Head of caudate nucleus (tissue), 42 donors: ENCODE measurements around the gene VASP.
A peak's percentile ranks its signal among the peaks of the same experiment; 100 is the strongest.

Experiments
- DNase-seq, 42 donors: peaks; one replicate each; pipeline versions ENCODE4 v3.0.0 to v3.0.0-alpha.2; 2020 to 2021; ENCODE audit warnings: mixed read lengths in 7 of 42
- intact Hi-C: fragments of 100-400 bp; cut with DNase I; formaldehyde crosslinking; loops from one replicate; pipeline ENCODE4 v1.15.0; 2022

The VASP gene

DNA sequence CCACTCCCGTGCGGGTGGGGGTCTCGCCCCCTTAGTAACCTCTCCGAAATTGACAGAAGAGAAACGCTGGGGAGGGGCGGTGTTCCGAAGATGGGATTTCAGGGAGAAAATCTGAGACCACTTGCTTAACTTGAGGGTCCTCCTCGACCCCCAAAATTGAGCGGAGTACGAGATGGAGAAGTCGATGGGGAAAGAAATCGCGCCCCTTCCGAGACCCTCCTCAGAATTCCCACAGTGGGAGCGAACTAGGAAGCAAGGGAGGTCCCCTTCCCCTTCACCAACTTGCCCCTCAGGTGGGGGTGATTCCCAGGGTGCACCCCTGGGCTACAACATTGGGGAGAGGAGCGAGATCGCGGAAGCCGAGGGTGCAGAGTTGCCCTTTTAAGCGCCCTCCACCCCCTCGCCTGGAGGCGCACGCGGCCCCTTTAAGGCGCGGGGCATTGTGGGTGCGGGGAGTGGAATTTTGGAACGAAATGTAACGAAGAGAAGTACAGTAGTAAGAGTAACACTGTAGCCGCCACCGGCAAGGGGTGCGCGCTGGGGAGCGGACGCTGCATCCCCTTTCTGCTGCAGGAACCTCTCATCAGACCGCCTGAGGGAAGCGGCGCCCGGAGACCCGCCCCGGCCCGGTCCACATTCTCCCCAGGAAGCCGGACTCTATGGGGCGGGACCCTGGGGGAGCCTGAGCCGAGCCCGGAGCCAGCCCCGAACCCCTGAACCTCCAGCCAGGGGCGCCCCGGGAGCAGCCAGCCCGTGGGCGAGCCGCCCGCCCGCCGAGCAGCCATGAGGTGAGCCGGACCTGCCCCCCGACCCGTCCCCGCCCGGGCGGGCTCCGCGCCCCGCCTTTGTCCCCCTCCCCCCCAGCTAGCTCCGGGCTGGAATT, at the start of gene VASP:
TSS of gene VASP (plus strand) at position 491 of the 883 bp plus-strand sequence. CDS start at position 784, 293 bp downstream.
- DNase-seq, result peak; percentile 80 to 95 (median 89)
- intact Hi-C loops, result no loop called here

DNA sequence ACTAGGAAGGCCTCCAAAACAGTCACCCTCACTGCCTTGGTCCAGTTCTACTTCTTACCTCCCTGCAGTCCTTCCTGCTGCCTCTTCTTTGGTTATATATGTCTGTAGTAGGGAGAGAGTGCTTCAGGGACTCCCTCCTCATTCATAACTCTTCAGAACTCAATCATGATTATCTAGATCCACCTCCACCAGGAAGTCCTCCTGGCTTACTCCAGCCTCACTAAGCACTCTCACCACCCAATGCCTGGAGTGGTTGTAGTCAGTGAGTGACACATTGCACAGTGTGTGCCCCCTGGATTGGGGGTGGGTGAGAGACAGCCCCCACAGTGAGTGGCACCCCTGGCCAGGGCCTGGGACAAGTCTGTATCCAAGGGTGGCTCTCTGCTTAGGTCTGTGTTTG, 49.5 kb upstream of the VASP start:
- DNase-seq, result no peak
- intact Hi-C loops, result no loop called here

DNA sequence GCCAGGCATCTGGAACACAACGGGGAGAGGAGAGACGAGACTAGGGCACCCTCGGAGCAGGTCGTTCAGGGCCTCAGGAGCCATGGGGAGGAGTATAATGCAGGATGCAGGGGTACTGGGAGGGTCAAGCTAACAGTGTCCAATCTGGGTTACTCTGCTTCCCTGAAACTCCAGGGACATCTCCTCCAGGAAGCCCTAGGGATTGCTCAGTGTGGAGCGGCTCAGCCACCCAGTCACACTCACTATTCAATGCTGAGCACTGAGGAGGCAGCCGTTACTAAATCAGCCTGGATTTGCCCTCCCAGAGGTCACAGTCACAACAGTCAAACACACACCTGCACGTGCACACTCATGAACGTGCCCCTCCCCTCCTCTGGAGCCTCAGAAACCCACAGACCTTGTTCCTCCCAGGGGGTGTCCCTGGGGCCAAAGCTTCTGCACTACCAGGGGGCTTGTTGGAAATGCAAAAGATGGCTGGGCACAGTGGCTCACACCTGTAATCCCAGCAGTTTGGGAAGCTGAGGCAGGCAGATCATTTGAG, 46.4 kb upstream of the VASP start:
- no peak for DNase-seq
- intact Hi-C loops, result no loop called here

DNA sequence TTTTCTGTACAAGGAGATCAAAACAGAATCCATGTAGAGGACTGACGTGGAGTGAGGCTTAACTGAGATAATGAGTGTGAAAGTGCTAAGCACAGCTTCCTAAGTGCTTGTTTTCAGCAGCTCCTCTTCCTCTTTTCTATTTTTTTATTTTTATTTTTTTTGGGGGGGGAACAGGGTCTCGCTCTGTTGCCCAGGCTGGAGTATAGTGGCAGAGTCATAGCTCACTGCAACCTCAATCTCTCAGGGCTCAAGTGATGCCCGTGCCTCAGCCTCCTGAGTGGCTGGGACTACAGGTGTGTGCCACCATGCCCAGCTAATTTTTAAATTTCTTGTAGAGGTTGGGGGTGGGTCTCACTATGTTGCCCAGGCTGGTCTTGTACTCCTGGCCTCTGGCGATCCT, 45.1 kb upstream of the VASP start:
- intact Hi-C loops, result no loop called here
- no peak for DNase-seq

DNA sequence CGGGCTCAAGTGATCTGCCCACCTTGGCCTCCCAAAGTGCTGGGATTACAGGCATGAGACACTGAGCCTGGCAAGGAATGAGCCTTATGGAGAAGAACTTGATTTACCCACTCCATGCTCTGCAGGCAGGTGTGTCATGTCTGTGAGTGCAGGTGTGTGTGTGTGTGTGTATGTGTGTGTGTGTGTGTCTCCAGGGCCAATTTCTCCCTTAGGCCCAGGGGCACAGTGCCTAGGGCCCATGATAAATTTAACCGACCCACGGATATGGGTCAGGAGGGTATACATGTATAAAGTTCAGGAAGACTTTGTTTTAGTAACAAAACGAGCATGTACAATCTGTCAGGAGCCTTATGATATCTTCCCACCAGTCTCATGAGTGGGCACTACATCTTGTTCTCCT, 44.0 kb upstream of the VASP start:
- no peak for DNase-seq
- intact Hi-C loops, result no loop called here

DNA sequence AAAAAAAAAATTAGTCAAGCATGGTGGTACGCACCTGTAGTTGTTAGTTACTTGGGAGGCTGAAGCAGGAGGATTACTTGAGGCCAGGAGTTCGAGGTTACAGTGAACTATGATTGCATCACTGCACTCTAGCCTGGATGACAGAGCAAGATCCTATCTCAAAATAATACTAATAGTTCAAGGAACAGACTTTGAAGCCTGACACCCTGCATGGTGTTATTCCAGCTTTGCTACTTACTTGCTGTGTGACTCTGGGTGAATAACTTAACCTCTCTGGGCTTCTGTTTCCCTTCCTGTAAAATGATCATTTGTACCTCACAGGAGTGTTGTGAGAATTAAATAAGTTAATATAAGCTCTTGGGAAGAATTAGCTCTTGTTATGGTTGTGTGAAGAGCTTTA, 43.0 kb upstream of the VASP start:
- intact Hi-C loops, result no loop called here
- DNase-seq, result no peak

DNA sequence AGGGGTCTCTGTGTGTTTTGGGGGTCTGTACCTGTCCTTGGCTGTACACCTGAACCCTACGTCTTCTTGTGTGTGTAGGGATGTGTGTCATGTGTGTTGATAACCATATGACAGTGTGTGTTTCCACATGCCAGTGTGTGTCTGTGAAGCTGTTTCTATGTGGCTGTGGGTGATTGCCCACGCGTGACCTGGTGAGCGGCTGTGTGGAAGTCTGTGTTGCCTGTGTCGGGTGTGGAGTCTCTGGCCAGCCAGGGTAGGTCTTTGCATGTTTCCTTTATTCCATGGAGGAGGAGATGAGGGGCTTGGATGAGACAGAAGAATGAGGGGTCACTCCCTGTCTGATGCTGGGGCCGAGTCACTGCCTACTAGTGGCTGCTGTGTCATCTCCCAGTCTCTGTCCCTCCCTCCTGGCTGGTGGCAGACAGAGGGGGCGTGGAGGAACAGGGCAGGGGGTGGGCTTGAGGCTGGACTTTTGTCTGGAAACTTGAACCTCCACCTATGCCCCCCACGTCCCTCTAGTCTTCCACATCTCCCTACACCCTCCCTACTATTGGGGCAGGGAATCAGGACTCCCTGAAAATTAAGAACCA, 42.3 kb upstream of the VASP start:
- intact Hi-C loops, result no loop called here

DNA sequence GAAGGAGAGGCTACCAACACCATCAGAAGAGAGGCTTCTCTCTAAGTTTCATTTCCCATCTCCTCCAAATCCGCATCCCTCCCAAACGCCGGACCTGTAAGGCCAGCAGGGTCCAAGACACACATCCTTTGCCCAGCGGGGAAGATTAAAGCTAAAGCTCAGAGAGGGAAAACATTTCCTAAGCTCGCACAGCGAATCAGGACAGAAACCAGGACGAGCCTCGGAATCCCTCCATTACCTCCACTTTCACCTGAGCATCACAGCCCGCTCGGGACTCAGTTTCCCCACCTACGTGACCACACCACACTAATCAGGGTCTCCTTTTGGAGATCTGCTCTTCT, 40.2 kb upstream of the VASP start:
- intact Hi-C loops, result no loop called here
- no peak for DNase-seq

More for the DNA sequence above, 42.3 kb upstream of the VASP start:
- no peak for DNase-seq

DNA sequence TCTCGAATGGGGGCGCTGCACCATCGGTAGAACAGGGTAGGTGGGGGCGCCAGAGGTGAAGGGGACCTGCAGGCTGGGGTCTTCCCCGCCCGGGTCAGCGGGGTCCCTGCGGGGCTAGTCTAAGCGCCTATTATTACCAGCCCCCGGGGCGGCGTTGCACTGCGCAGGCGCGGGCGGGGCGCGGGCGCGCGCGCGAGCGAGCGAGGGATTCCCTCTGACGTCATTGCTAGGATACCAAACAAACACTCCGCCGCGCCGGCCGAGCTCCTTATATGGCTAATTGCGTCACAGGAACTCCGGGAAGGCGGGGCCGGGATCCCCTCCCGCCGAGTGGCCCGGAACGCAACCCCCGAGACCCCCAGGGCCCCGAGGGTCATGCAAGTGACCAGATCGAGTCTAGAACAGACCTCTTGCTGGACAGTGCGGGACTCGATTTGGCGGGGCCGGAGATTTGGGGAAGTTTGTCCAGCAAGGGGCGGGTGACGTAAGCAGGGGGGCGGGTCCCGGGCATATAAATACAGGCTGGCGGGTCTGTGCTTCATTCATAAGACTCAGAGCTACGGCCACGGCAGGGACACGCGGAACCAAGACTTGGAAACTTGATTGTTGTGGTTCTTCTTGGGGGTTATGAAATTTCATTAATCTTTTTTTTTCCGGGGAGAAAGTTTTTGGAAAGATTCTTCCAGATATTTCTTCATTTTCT, 39.7 kb upstream of the VASP start, which contains the start of gene FOSB:
TSS of gene FOSB (plus strand) at position 541 of the 703 bp plus-strand sequence. CDS start 591 bp downstream, outside the sequence.
- intact Hi-C loops, result no loop called here
- DNase-seq, result peak; percentile 90 to 99 (median 96)

DNA sequence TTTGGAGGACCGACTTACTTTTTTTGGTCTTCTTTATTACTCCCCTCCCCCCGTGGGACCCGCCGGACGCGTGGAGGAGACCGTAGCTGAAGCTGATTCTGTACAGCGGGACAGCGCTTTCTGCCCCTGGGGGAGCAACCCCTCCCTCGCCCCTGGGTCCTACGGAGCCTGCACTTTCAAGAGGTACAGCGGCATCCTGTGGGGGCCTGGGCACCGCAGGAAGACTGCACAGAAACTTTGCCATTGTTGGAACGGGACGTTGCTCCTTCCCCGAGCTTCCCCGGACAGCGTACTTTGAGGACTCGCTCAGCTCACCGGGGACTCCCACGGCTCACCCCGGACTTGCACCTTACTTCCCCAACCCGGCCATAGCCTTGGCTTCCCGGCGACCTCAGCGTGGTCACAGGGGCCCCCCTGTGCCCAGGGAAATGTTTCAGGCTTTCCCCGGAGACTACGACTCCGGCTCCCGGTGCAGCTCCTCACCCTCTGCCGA, 39.1 kb upstream of the VASP start:
- intact Hi-C loops, result no loop called here
- peak in 4 of 42 donors; percentile 24 to 70 (median 30) for DNase-seq

DNA sequence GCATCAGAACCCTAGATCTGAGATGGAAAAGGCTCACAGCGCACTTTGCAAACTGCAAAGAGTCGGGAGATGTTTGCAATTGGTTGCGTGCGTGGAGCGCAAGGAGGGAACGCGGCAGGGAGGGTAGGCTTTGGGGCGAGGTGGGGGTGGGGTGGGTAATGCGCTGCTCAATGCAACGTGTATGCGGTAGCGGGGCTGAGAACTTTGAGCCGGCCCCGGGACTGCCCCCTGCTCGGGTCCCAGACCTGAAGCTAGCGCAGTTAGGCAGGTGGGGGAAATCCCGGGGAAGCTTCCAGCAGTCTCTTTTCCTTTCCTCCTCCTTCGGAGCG, 38.5 kb upstream of the VASP start:
- intact Hi-C loops, result no loop called here
- peak in 14 of 42 donors; percentile 35 to 63 (median 56) for DNase-seq

DNA sequence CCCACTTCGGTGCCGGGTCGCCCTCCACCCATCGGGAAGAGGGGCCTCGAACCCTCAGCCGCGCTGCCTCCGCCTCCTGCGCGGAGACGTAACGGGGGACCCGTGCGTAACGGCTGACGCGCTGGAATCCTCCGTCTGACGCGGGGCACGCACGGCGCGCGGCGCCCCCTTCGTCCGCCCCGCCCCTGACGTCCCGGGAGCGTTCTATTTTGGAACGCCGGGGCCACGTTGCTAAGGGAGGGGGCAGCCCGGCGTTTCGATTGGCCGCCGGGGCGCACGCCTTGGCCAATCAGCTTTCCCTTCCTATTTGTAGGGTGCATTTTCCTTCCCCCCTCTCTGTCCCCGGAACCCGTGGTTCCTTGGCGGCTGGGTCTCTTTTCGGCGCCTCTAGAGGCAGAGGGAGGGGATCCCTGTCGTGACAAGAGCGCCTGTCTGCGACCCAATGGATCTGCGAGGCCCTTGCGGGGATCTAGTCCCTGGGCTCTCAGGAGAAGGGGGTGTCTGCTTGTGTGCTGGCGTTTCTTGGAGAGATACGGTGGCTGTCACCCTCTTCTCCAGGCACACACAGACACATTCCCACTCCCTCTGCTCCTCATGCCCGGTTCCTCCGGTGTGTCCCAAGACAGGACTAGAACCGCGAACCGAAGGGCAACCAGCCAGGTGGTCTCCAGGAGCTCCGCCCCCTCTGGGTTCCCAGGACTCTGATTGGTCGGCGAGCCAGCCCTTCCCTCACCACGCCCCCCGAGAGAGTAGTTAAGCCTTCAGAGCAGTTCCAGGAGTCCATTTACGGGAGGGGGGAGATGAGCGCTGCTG, 37.9 kb upstream of the VASP start:
- peak; percentile 86 to 97 (median 92) for DNase-seq
- intact Hi-C loops, result no loop called here

DNA sequence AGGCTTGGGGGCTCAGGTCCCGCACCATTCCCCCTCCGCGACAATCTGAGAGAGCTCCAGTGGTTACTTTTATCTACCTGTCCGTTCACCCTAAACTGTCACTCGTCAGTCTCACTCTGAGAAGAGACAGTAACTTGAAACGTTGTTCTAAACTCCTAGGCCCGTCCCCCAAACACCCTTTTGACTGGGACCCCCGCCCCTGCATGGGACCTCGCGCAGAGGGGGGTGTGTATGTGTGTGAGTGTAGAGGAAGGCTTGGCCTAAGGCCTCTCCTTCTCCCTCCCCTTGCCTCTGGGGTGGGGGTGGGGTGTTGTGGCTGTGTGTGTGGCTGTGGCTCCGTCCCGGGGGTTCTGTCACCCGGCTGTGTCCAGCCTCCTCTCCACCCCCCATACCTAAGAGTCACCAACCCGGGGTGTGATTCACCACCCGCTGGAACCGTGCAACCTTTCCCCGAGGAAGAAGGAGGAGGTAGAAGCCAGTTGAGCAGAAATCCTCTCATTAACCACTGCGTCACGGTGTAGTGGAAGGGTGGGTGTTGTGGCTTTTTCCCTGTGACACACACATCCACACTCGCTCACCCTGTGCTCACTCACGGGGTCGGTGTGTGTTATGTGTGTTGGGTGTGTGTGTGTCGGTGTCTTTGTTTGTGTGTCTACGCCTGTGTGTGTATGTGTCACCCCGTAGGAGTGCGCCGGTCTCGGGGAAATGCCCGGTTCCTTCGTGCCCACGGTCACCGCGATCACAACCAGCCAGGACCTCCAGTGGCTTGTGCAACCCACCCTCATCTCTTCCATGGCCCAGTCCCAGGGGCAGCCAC, 37.1 kb upstream of the VASP start:
- intact Hi-C loops, result no loop called here
- DNase-seq, result peak in 12 of 42 donors; percentile 7 to 59 (median 32)

DNA sequence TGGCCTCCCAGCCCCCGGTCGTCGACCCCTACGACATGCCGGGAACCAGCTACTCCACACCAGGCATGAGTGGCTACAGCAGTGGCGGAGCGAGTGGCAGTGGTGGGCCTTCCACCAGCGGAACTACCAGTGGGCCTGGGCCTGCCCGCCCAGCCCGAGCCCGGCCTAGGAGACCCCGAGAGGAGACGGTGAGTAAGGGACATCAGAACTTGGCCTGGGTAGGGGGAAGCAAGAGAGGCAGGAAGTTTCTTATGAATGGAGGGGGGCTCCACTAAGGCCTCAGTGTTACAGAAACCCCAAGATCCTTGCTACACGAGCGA, 36.6 kb upstream of the VASP start:
- DNase-seq, result no peak
- intact Hi-C loops, result no loop called here

DNA sequence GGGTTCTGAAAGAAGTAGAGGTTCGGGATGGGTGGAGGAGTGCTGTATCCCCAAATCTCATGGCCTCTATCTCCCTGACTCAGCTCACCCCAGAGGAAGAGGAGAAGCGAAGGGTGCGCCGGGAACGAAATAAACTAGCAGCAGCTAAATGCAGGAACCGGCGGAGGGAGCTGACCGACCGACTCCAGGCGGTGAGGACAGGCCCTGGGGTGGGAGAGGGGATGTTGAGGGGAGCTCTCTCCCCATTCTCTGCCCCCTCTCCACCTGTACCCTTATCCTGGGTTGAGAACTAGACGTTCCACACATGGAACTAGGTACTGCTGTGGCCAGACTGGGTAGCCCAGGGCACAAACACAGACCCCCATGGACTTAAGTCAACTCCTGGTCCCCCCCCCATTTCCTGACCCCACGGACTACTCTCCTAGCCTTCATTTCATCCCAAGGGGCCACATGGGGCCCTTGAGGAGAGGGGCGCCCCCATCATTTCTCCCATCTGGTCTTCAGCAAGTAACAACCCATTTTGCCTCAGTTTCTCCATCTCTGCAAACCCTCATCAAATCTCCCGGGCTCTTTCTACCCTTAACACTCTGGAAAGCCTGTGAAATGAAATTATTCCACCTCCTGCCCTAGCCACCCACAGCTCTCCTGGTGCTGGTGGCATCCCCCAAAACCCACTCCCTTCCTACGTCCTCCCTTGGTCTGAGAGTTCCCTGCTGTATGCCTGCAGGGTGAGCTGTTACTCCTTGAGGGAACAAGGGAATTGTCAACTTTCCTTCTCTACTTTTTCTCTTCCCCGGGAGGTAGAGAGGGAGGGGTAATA, 36.0 kb upstream of the VASP start:
- intact Hi-C loops, result no loop called here
- DNase-seq, result no peak

DNA sequence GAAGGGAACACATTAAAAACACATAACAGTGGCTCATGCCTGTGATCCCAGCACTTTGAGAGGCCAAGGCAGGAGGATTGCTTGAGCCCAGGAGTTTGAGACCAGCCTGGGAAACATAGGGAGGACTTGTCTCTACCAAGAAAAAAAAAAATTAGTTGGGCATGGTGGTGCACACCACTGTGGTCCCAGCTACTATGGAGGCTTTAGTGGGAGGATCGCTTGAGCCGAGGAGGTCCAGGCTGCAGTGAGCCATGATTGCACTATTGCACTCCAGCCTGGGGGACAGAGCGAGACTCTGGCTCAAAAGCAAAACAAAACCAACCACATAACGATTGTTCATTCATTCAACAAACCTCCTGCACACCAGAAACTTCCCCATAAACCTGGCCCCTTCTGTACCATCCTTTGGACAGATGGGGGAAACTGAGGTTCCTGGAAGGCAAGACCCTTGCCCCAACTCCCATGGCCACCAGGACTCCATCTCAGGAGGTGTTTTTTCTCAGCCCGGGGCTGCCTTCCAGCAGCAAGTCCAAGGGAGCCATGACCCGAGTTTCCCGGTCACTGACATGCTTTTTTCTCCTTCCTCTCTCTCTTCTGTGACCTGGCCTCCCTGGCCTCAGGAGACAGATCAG, 35.2 kb upstream of the VASP start:
- intact Hi-C loops, result no loop called here
- DNase-seq, result no peak
